Measurements from ENCODE around the gene DAGLA. TPM values are rescaled to one million over a fixed set of nuclear protein-coding genes. Genes with fewer than 3 reads are reported as not detected.

Gene DAGLA
- total RNA-seq, 1 experiment from 2014 or later = not detected

DNA sequence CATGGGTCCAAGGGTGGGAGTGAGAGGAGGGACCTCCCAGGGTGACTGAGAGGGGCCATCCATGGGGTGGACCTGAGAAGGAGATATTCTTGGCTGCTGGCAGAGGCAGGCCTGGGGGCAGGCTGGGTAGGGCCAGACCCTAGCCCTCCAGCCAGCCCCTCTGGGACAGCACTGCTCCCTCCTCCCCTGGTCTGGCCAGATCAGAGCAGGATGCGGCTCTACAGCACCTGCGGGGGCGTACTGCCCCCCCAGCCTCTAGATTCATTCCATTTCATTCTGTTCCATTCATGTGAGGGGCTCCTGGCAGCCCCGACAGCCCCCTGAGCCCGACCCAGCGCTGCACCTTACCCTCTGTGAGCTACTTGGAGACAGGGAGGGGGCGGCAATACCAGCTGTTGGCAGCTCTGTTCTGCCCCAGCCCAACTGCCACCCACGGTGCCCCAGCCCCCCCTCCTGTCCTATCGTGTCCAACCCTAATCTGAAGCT lies 37.9 kb downstream of the DAGLA start:
- H3K4me1 ChIP-seq (ENCODE audit: low read length) = no peaks in the 10 kb centered on the region
- no peak overlapping the region for H3K4me2 ChIP-seq (ENCODE audit: low read depth, low read length, poor library complexity, severe bottlenecking)
- no peak overlapping the region for H3K9ac ChIP-seq (ENCODE audit: low read length)
- H3K27me3 ChIP-seq (ENCODE audit: low read length) = no peaks in the 10 kb centered on the region
- H3K4me3 ChIP-seq (ENCODE audit: low read length) = no peak overlapping the region
- no peaks in the 10 kb centered on the region for H4K20me1 ChIP-seq (ENCODE audit: insufficient read depth, low read depth, low read length)
- H3K79me2 ChIP-seq (ENCODE audit: low read length) = no peaks in the 10 kb centered on the region
- H3K9me3 ChIP-seq (ENCODE audit: low read length) = no peaks in the 10 kb centered on the region
- no peaks in the 10 kb centered on the region for H3K9me2 ChIP-seq (replicated peaks; ENCODE audit: insufficient read depth, low read length)
- H3K36me3 ChIP-seq (ENCODE audit: insufficient read depth, low read length) = no peaks in the 10 kb centered on the region
- H2AFZ ChIP-seq (ENCODE audit: low read length) = no peak overlapping the region
- DNase-seq = no peak
- H3K27ac ChIP-seq (ENCODE audit: low read length) = no peak overlapping the region

DNA sequence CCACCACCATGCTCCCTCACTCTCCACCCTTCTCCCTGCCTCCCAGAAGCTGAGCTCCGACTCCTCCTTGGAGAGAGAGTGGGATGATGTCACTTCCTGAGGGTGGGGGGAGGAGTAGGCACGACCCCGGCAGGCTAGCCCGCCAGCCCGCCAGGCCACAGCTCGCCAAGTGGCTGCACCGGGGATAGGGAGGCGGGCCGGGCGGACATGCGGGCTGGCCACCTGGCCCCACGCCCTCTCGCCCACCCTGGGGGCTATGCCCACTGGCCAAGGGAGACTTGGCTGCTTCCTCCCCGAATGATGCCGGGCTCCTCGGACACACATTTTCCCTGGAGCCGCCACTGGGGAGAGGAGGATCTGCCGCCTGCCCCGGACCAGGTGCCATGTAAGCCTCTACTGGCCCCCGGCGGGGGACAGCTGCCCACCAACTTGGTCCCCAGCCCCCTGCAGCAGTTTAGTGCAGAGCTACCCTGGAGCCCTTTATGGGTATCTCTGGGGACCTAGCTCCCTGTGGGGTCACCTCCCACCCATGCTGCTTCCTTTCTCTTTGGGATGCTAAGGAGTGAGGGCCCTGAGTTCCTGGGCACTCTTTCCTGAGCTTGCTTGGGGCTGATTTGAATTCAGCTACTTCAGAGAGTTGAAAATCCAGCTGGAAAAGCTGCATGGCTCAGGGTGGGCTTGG lies 38.6 kb downstream of the DAGLA start:
- Histone ChIP-seq H3K36me3 (ENCODE audit: insufficient read depth, low read length) (no peaks in the 10 kb centered on the region), H3K27ac (ENCODE audit: low read length) (no peak overlapping the region), H3K4me2 (ENCODE audit: low read depth, low read length, poor library complexity, severe bottlenecking) (no peak overlapping the region), H3K79me2 (ENCODE audit: low read length) (no peaks in the 10 kb centered on the region), H3K4me3 (ENCODE audit: low read length) (no peak overlapping the region), H2AFZ (ENCODE audit: low read length) (no peak overlapping the region), H3K9ac (ENCODE audit: low read length) (no peak overlapping the region), H3K9me2 (replicated peaks; ENCODE audit: insufficient read depth, low read length) (no peaks in the 10 kb centered on the region), H3K27me3 (ENCODE audit: low read length) (no peaks in the 10 kb centered on the region), H3K4me1 (ENCODE audit: low read length) (no peaks in the 10 kb centered on the region), H3K9me3 (ENCODE audit: low read length) (no peaks in the 10 kb centered on the region), H4K20me1 (ENCODE audit: insufficient read depth, low read depth, low read length) (no peaks in the 10 kb centered on the region)
- no peak for DNase-seq

DNA sequence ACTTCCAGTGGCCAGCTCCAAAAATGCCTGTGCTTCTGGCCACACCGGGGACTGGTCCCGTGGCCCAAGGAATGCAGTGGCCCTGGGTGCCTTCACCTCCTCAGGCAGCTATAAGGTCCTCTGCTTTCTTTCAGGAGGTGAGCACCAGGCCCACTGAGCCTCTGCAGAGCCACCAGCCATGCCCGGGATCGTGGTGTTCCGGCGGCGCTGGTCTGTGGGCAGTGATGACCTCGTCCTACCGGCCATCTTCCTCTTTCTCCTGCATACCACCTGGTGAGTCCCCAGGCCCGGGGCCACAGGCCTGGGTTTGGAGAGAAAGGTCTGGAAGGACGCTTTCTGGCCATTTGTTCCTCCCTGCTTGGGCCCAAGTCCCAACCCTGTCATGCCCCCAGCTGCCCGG lies 39.8 kb downstream of the DAGLA start:
- DNase-seq = no peak
- H3K9me2 ChIP-seq (replicated peaks; ENCODE audit: insufficient read depth, low read length) = no peaks in the 10 kb centered on the region
- H3K27ac ChIP-seq (ENCODE audit: low read length) = no peak overlapping the region
- no peak overlapping the region for H3K4me2 ChIP-seq (ENCODE audit: low read depth, low read length, poor library complexity, severe bottlenecking)
- H3K4me1 ChIP-seq (ENCODE audit: low read length) = no peaks in the 10 kb centered on the region
- no peak overlapping the region for H3K9ac ChIP-seq (ENCODE audit: low read length)
- no peaks in the 10 kb centered on the region for H4K20me1 ChIP-seq (ENCODE audit: insufficient read depth, low read depth, low read length)
- no peaks in the 10 kb centered on the region for H3K79me2 ChIP-seq (ENCODE audit: low read length)
- H3K27me3 ChIP-seq (ENCODE audit: low read length) = no peaks in the 10 kb centered on the region
- no peak overlapping the region for H2AFZ ChIP-seq (ENCODE audit: low read length)
- H3K9me3 ChIP-seq (ENCODE audit: low read length) = no peaks in the 10 kb centered on the region
- H3K4me3 ChIP-seq (ENCODE audit: low read length) = no peak overlapping the region
- H3K36me3 ChIP-seq (ENCODE audit: insufficient read depth, low read length) = no peaks in the 10 kb centered on the region

DNA sequence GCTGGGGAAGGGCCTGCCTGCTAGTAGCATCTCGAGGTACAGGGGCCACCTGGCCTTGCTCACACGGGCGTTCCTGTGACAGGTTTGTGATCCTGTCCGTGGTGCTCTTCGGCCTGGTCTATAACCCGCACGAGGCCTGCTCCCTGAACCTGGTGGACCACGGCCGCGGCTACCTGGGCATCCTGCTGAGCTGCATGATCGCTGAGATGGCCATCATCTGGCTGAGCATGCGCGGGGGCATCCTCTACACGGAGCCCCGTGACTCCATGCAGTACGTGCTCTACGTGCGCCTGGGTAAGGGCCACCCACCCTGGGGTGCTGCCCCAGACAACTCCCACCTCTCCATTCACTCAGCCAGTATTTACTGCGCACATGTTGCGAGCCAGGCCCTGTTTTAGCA lies 40.4 kb downstream of the DAGLA start:
- H4K20me1 ChIP-seq (ENCODE audit: insufficient read depth, low read depth, low read length) = no peaks in the 10 kb centered on the region
- H3K9me3 ChIP-seq (ENCODE audit: low read length) = no peaks in the 10 kb centered on the region
- H2AFZ ChIP-seq (ENCODE audit: low read length) = no peak overlapping the region
- H3K4me3 ChIP-seq (ENCODE audit: low read length) = no peak overlapping the region
- no peaks in the 10 kb centered on the region for H3K79me2 ChIP-seq (ENCODE audit: low read length)
- H3K4me2 ChIP-seq (ENCODE audit: low read depth, low read length, poor library complexity, severe bottlenecking) = no peak overlapping the region
- no peaks in the 10 kb centered on the region for H3K36me3 ChIP-seq (ENCODE audit: insufficient read depth, low read length)
- H3K4me1 ChIP-seq (ENCODE audit: low read length) = no peaks in the 10 kb centered on the region
- H3K9me2 ChIP-seq (replicated peaks; ENCODE audit: insufficient read depth, low read length) = no peaks in the 10 kb centered on the region
- no peak overlapping the region for H3K9ac ChIP-seq (ENCODE audit: low read length)
- DNase-seq = no peak
- no peak overlapping the region for H3K27ac ChIP-seq (ENCODE audit: low read length)
- H3K27me3 ChIP-seq (ENCODE audit: low read length) = no peaks in the 10 kb centered on the region

DNA sequence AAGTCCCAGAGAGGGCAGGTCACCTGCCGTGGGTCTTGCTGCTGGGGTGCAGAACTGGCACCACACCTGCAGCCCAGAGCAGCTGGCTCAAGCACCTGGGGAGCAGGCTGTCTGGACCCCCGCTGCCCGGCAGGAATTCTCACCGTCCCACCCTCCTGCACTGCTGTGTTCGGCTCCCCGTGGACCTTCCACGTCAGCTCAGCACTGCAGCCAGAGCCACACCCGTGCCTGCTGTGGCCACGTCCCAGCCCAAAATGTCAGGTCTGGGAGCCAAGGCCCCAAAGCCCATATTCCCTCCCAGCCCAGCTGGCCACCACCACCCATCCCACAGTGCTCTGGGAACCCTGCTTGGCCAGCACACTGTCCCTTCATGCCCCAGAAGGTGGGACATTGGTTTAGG lies 44.2 kb downstream of the DAGLA start:
- Histone ChIP-seq H3K4me2 (ENCODE audit: low read depth, low read length, poor library complexity, severe bottlenecking) (no peak overlapping the region), H3K4me1 (ENCODE audit: low read length) (no peaks in the 10 kb centered on the region), H3K79me2 (ENCODE audit: low read length) (no peaks in the 10 kb centered on the region), H2AFZ (ENCODE audit: low read length) (no peak overlapping the region), H3K9me3 (ENCODE audit: low read length) (no peaks in the 10 kb centered on the region), H3K9me2 (replicated peaks; ENCODE audit: insufficient read depth, low read length) (no peaks in the 10 kb centered on the region), H3K27me3 (ENCODE audit: low read length) (no peaks in the 10 kb centered on the region), H4K20me1 (ENCODE audit: insufficient read depth, low read depth, low read length) (no peaks in the 10 kb centered on the region), H3K4me3 (ENCODE audit: low read length) (no peak overlapping the region), H3K36me3 (ENCODE audit: insufficient read depth, low read length) (no peaks in the 10 kb centered on the region), H3K27ac (ENCODE audit: low read length) (no peak overlapping the region), H3K9ac (ENCODE audit: low read length) (no peak overlapping the region)
- DNase-seq = no peak

DNA sequence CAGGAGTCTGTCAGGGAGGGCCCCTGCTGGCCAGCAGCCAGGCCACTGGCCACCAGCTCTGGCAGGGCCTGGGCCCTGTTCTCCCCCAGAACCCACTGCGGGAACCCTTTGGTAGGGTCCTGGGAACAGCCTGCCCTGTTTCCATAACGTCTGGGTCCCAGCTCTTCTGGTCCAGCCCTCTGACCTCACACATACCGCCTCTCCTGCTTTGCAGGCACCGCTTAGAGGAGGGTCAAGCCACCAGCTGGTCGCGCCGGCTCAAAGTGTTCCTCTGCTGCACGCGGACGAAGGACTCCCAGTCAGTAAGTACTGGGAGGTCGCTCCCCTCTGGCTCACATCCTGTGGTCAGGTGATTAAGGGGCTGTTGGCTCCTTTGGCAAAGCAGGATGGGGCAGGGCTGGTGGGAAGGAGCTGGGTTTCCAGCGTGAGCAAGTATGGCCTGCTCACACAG lies 45.6 kb downstream of the DAGLA start:
- Histone ChIP-seq H3K79me2 (ENCODE audit: low read length) (no peaks in the 10 kb centered on the region), H3K9me2 (replicated peaks; ENCODE audit: insufficient read depth, low read length) (no peaks in the 10 kb centered on the region), H3K9ac (ENCODE audit: low read length) (no peak overlapping the region), H3K4me3 (ENCODE audit: low read length) (no peak overlapping the region), H3K4me1 (ENCODE audit: low read length) (no peaks in the 10 kb centered on the region), H3K27ac (ENCODE audit: low read length) (no peak overlapping the region), H3K4me2 (ENCODE audit: low read depth, low read length, poor library complexity, severe bottlenecking) (no peak overlapping the region), H4K20me1 (ENCODE audit: insufficient read depth, low read depth, low read length) (no peaks in the 10 kb centered on the region), H3K9me3 (ENCODE audit: low read length) (no peaks in the 10 kb centered on the region), H2AFZ (ENCODE audit: low read length) (no peak overlapping the region), H3K36me3 (ENCODE audit: insufficient read depth, low read length) (no peaks in the 10 kb centered on the region), H3K27me3 (ENCODE audit: low read length) (no peaks in the 10 kb centered on the region)
- no peak for DNase-seq

DNA sequence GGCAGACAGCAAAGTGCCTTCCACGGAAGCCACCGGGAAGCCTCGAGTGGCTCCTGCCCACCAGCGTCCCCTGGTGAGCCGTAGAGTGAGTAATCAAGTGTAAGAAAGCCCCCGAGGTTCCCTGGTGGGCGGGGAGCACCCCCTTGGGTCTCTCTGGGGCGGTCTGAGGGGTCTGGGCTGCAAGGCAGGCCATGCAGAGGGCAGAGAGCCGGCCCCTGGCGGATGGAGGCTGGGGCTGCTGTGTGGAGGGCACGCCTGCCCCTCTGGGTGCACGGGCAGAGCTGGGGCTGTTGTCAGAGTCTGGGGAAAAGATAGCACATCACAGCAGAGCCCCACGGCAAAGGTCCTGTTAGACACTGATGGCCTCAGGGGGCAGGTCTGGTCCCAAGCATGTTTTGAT lies 46.6 kb downstream of the DAGLA start:
- H3K4me2 ChIP-seq (ENCODE audit: low read depth, low read length, poor library complexity, severe bottlenecking) = no peak overlapping the region
- H3K36me3 ChIP-seq (ENCODE audit: insufficient read depth, low read length) = no peaks in the 10 kb centered on the region
- no peak overlapping the region for H3K27ac ChIP-seq (ENCODE audit: low read length)
- no peaks in the 10 kb centered on the region for H3K9me2 ChIP-seq (replicated peaks; ENCODE audit: insufficient read depth, low read length)
- no peak overlapping the region for H2AFZ ChIP-seq (ENCODE audit: low read length)
- no peak for DNase-seq
- no peak overlapping the region for H3K4me3 ChIP-seq (ENCODE audit: low read length)
- no peaks in the 10 kb centered on the region for H3K79me2 ChIP-seq (ENCODE audit: low read length)
- H3K4me1 ChIP-seq (ENCODE audit: low read length) = no peaks in the 10 kb centered on the region
- no peaks in the 10 kb centered on the region for H3K9me3 ChIP-seq (ENCODE audit: low read length)
- H4K20me1 ChIP-seq (ENCODE audit: insufficient read depth, low read depth, low read length) = no peaks in the 10 kb centered on the region
- no peaks in the 10 kb centered on the region for H3K27me3 ChIP-seq (ENCODE audit: low read length)
- no peak overlapping the region for H3K9ac ChIP-seq (ENCODE audit: low read length)

DNA sequence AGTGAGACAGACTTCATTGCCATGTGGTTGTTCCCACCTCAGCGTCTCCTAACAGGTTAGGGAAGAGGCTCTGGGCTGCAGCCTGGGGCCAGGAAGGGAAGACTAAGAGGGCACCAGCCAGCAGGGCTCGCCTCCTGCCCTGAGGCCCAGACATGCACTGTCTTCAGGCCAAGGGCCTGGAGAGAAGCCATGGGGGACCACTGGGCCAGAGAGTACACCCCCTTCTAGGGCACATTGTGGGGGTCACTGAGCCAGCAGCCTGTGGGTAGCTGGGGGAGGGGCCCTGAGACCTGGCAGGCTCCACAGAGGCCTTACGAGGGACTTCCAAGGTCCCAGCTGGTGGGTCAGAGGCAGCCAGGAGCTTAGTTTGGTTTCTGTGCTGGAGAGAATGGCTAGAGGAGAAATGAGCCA lies 47.2 kb downstream of the DAGLA start:
- no peaks in the 10 kb centered on the region for H3K27me3 ChIP-seq (ENCODE audit: low read length)
- no peaks in the 10 kb centered on the region for H3K4me1 ChIP-seq (ENCODE audit: low read length)
- H3K27ac ChIP-seq (ENCODE audit: low read length) = no peak overlapping the region
- no peak overlapping the region for H3K4me3 ChIP-seq (ENCODE audit: low read length)
- no peak for DNase-seq
- no peaks in the 10 kb centered on the region for H4K20me1 ChIP-seq (ENCODE audit: insufficient read depth, low read depth, low read length)
- H3K79me2 ChIP-seq (ENCODE audit: low read length) = no peaks in the 10 kb centered on the region
- H3K4me2 ChIP-seq (ENCODE audit: low read depth, low read length, poor library complexity, severe bottlenecking) = no peak overlapping the region
- H3K9me3 ChIP-seq (ENCODE audit: low read length) = no peaks in the 10 kb centered on the region
- H3K9me2 ChIP-seq (replicated peaks; ENCODE audit: insufficient read depth, low read length) = no peaks in the 10 kb centered on the region
- no peak overlapping the region for H3K9ac ChIP-seq (ENCODE audit: low read length)
- H2AFZ ChIP-seq (ENCODE audit: low read length) = no peak overlapping the region
- no peaks in the 10 kb centered on the region for H3K36me3 ChIP-seq (ENCODE audit: insufficient read depth, low read length)
